GM12864 (cell line): ENCODE data around the gene BRD7.

ENCODE experiments used
- DNase-seq: peaks from one replicate; pipeline ENCODE4 v3.0.0-alpha.2; 2011; ENCODE audit warnings: low read depth
- H3K4me3 ChIP-seq: 2 replicates; pipeline ENCODE4 v1.5.1; 2011; ENCODE audit warnings: mild to moderate bottlenecking, low read depth, low read length, control low read depth
- CTCF ChIP-seq: IDR thresholded peaks from 2 replicates; pipeline ENCODE4 v1.5.1; 2011; ENCODE audit warnings: low read depth, mild to moderate bottlenecking, moderate library complexity, low read length, control low read depth, inconsistent platforms; ENCODE audit errors: missing control alignments

BRD7 gene

DNA sequence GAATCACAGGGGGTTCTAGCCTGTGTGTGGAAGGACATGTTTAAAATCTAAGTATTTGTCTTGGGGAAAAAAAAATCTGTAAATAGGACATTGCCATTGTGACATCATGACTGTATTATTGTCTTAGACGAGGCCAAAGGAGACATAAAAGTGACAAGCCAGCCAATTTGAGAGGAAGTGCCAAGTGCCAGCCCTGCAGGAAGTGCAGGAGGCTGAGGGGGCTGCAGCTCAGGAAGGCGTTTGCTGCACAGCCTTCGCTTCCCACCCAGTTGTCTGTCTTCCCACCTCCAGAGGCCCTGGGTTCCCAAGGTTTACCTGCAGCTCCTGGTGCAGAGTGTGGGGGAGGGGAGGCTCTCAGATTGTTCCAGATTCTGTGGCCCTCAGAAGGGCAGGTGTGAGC, 101.1 kb downstream of the BRD7 start:
- peak overlapping the region; percentile 71 for H3K4me3 ChIP-seq
- DNase-seq: no peak
- TF ChIP-seq CTCF: no peak

DNA sequence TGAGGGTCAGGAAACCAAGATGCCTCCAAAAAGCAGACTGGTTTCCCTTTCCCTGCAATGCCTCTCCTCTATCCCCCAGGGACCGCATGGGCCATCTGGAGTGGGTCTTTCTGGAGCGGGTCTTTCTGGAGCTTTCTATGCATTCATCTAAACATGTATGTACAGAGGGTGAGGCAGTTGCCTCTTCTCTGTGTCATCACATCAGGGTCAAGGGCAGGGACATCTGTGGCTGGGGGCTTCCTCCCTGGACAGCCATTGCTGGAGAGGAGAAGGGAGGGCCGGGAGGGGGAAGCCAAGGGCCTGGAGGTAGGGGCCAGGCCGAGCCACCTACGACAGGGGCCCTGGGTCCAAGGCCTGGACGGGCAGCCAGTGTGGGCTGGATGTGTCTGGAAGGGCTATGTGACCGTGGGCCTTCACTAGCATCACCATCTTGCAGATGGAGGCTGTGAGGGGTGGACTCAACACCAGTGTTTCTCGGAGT, 101.6 kb downstream of the BRD7 start:
- no peak for DNase-seq
- H3K4me3 ChIP-seq: peak overlapping the region; percentile 71
- no peak for TF ChIP-seq CTCF

DNA sequence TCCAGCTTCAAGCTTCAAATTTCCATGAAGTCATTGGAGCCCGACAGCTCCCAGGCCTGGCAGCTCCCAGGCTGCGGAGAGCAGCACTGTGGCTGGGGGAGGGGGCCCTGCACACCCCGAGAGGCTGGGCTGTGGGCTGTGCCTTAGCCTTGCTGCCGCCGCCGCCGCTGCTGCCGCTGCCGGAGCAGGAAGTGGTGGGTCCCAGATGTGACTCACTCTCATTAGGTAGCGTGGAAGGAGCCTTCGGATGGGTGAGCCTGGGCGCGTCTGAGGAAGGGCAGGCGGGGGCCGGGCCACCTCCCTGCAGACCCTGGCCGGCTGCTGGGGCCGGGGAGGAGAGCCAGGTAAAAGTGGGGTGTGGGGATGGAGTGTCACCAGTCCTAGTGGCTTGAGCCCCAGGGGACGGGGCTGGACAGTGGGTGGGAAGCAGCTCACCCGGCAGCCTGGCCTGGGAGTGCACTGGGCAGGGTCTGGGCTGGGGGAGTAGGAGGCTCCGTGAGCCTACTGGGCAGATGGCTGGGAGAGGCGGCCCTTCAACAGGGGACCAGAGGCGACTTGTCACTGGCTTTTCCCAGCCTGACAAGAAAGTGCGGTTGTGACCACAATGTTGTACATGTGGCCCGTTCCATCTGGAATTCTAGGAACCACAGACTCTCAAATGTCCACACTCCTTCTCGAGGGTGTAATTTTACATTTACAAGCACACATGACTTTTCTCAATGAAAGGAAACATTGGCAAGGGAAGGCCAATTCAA, 102.3 kb downstream of the BRD7 start, which contains the start of gene ADCY7:
TSS of gene ADCY7 (plus strand) at position 215 of the 755 bp plus-strand sequence. CDS start 21,629 bp downstream, outside the sequence.
- no peak for TF ChIP-seq CTCF
- no peak for DNase-seq
- peak within 1 kb of the TSS; percentile 71 for H3K4me3 ChIP-seq
